GM18499 (cell line): ENCODE measurements around the gene EIPR1.
A peak's percentile ranks its signal among the peaks of the same experiment; 100 is the strongest.

Experiments
- ATAC-seq: cut with Tn5 transposase; IDR thresholded peaks from one replicate; pipeline ENCODE4 v1.9.1; 2021; ENCODE audit warnings: moderate number of reproducible peaks; ENCODE audit not compliant: insufficient read depth, unreplicated experiment

The EIPR1 gene

DNA sequence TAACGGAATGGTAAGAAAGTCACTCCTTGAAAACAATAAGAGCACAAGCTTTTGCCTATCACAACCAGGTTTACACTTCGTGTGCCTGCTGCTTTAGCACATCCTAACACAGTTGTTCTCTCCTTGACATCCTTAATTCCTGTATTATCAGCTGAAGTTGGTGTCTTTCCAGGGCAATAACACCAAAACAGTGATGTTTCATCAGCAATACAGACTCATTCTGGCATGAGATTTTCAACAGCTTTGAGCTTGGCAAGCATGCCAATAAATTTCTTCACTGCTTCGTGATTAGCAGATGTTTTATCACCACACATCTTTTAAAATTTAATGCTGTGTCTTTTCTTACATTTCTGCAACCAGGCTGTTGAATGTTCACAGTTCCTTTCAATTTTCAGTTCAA is 148.4 kb downstream of the EIPR1 start:
- no peak for ATAC-seq

DNA sequence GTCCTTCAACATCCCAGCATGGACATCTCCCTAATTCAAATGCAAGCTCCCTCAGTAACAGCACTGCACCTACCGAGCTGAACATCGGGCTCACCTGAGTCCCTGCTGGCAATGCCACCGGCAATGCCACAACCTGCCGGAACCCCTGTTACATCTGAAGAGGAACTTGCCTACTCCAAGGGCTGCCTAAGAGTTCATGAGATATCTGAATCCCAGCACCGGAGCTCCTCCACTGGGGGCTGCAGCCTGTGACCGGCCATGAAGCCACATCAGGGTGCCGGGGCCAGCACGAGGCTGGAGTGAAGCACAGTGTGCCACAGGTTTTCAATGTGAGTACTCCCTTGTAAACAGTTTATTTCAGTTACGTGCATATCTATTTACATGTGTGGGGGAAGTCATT is 152.9 kb downstream of the EIPR1 start:
- no peak for ATAC-seq

DNA sequence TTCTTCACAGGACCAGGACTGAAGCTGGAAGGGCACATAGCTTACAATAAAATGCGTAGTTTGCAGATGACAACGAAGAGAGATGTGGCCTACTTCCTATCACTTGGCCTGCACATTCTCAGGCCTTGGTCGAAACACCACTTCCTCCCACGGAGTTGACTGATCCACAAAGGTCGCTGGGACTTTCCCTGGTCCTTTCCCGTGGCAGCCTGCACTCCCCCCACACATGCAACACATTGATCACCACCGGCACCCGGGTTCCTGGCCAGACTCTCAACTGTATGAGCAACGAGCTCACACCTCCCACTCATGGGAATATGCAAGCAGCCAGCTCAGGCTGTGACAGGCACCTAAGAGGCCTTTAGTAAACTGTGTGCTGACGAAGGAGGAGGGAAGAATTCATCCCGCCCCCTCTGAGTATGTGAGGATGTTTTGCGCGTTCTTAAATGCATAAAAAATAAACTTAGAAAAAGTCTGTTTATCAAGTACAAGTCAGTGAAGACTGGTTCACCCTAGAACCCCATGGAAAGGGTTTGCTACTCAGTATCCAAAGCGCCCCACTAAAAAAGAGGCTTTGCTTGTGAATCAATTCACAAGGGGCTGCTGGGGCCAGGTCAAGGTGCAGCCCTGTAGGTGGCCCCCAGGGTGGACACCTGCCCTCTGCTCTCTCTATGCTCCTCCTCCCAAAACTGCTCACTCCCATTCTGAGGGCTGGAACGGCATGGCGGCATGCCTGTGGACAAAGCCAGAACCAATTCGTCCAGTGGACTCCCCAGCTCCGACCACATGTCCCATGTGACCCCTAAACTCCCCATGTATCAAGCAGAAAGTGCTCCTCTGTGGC is 154.3 kb downstream of the EIPR1 start:
- peak; percentile 95 for ATAC-seq

DNA sequence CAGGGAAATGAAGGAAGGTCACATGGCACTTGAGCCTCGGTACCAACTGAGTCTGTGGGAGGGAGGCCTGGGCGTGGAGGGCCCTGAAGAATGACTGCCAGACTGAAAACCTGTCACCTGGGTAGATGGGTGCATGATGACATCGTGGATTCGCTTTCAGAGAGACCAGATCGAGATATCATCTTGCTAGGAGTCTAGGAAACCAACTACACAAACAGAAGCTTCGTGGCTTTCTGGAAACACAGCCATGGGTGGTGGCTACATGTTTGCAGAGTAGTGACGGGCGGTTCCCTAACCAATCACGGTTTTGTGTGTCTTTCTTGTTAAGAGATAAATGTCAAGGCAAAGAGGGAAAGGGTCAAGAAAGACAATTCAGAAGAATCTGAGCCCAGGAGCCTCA is 155.0 kb downstream of the EIPR1 start:
- peak; percentile 11 for ATAC-seq

DNA sequence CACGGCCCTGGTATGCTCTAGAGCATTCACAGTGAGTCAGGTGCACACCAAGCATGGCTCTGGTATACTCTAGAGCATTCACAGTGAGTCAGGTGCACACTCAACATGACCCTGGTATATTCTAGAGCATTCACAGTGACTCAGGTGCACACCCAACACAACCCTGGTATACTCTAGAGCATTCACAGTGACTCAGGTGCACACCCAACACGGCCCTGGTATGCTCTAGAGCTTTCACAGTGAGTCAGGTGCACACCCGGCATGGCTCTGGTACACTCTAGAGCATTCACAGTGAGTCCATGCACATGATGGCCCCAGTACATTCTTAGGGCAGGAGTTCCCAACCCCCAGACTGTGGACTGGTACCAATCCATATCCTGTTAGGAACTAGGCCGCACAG is 158.1 kb downstream of the EIPR1 start:
- no peak for ATAC-seq

DNA sequence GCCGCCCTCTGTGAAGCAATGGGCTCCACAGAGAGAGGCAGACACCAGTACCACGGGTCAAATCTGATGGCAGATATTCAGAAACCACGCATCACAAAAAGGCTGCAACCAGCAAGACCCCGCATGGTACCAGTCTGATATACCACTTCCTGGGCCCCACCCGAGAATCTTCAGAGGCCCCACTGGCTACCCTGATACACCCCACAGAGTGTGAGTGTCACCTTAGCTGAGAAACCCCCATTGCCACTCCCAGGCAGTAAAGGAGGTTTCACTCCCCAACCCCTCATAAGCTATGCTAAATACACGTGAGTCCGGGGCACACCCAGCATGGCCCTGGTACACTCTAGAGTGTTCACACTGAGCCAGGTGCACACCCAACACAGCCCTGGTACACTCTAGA is 160.0 kb downstream of the EIPR1 start:
- ATAC-seq: no peak

DNA sequence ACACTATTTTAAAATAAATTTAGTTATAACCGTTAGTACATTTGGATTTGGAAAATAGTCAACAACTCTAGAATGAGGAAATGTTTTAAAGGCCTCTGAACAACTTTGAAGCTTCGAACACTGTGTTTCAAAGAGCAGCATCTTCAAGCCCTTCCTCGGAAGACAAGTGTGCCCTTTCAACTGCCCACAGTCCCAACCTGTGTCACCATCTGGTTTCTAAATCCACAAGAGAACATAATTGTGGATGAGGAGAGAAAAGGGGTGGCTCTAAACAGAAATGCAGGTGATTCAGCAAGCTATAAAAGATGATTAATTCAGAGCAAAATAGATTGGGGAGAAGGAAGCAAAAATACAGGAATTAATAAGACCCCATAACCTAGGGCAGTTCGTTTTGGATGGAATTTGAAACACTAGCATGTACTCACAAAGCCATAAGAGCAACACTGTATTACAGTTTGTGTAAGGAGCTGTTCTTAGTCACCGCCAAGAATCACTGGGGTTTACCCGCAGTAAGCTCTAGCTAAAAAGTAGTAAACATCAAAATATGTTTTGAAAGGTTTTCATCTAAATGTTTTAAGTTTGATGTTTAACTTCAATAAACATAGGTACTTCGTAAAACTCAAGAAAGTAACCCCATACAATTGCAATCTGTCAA is 160.7 kb downstream of the EIPR1 start:
- no peak for ATAC-seq

DNA sequence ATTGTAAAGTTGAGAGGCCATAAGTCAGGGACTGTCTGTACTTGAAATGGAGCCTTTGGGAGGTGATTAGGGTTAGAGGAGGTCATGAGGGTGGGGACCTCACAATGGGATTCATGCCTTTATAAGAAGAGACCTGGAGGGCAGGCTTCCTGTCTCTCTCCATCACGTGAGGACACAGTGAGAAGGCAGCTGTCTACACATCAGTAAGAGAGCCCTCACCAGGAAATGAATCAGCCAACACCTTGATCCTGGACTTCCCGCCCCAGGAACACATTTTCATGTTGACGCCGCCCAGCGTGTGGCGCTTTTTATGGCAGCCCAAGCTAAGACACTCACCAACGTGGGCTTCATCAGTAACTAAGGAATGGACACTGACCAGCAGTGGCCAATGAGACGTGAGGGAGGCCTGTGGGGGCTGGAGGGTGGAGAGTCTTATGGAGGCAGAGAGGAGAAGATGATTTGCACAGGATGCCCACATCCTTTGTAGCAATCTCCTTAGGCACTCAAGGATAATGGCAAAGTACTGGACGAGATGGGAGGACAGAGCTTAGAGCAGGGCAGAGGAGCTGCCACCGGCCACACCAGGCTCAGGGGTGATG is 162.7 kb downstream of the EIPR1 start:
- no peak for ATAC-seq

DNA sequence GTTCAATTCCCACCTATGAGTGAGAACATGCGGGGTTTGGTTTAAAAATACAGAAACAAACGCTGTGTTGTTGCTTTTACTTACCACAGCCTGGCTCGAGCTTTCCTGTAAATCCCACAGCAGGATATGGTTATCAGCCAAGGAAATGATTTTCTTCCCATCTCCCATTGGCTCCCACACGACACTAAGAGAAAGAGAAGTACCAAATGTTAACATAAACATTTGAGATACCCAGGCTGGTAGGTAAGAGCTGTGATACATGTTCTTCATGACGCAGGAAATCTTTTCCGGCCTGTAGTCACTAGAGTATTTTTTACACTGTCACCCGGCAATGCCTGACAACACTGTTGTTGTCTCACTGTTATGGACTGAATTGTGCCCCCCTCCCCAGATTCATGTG is 163.6 kb downstream of the EIPR1 start:
- no peak for ATAC-seq

DNA sequence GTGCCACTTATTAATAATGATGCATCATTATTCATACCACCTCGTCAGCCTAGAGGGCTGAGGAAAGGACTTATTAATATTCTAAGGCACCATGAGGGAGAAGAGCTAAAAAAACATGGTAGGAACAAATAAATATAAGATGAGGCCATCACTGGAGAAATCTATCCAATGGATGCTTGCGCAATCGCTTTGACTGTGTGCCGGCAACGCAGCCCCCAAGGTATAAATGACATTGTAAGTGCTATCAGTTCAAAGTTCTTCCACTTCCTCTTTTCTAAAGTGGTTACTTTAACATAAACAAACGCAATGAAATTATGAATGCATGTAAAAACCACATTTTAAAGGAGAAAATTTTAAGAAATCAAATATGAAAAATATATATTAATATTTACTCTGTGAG is 164.6 kb downstream of the EIPR1 start:
- ATAC-seq: no peak

DNA sequence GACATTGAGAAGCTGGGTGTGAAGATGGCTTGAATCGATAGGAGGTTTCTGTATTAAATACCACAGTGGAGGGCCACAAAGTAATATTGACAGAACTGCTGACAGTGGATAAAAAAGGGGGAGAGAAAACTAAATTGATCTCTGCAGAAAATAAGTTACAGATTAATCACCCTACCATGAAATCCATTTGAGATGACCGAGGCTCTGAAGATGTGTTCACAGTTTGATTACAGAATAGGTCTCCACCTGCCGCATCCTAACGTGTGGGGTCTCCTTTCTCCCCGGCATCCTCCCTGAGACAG is 165.6 kb downstream of the EIPR1 start:
- ATAC-seq: no peak

DNA sequence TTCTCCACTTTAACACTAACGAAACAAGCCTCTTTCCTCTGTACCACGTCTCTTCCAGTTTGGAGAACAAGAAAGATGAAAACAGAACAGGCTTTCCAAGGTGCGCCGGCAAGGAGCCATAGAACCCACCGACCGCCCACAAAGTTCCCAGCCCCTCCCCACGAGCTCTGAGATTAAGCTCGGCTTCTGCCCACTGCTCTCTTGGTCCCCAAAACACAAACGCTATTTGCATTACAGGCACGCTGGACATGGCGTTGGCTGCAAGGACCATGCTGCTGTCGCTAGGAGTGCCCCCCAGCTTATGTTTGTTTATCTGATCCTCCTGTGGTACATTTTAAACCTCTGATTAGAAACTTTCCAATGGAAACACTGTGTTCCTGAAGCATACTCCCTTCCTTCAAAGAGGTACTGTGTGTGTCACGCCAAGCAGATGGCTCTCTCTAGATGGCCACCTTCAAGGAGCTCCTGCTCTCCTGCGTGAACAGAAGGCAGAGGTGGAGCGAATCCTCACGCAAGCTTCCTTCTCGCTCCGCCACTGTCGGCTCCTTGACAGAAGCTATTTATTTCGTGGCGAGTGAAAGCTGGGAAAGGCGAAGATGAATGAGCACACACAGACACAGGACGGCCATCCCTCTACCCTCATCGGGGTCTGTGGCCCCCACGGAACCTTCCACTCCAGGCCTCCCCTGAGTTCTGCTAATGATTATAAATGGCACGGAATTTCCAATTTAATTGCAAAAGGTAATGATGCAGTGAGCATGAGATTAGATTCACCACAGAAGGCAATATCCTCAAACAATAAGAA is 166.2 kb downstream of the EIPR1 start:
- ATAC-seq: no peak

DNA sequence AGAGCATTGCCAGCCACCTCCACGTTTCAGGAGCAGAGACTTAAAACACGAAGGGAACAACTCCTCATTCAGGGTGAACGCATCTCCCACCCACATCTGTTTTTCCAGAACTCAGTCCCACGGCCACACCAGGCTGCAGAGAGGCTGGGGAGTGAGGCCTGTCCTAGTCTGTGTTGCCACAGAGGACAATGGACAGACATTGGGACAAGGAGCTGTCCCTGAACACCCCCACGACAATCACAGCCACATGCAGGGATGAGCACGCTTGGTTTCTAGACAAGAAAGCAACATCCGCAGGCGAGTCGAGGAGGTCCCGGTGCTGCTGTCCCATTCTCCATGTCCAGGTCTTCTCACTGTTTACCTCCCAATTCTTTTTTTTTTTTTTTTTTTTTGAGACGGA is 167.4 kb downstream of the EIPR1 start:
- ATAC-seq: no peak

DNA sequence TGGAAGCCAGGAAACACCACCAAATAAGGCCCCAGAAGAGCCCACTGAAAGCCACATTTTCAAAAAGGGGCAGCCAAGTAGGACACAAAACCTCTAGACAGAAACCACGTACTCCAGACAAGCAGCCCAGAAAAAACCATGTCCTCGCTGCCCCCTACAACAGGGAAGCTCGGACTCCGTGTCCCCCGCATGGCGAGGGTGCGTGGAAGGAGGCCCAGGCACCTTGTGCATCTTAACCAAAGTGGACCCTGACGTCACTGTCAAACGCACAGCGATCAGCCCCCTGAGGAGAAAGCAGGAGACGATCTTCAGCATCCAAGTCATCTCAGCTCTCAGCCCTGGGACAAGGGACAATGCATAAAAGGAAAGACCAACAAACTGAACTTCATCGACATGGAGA is 168.4 kb downstream of the EIPR1 start:
- no peak for ATAC-seq

DNA sequence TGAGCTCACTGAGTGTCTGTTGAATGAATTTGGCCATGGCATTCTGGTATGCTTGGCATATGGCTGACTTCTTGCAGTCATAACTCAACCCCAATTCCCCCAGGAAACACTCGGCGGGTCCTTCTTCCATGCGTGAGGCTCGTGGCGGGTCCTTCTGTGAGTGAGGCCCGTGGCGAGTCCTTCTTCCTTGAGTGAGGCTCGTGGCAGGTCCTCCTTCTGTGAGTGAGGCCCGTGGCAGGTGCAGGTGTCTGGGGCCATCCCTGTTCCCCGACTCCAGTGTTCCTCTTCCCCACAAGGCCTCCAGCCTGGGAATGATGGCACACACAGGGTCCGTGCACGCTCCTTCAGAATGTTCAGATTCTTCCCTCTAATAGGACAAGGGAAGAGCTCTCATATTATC is 169.0 kb downstream of the EIPR1 start:
- ATAC-seq: no peak

DNA sequence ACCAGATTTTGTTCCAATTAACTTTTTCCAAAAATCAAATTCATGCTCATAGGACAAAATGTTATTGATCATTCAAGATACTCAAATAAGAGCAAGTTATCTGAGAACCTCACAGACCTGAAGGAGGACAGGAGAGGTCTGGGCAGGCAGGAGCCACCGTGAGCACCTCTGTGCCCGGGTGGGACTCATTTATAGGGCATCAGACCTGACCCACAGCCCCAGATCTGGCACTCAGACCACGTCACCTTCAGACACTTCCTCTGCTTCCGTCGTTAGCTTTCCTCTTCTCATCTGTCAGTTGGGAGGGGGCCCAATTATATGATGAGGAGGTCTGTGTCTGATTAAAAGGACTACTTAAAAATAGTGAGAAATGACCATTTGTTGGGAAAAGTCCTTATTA is 169.4 kb downstream of the EIPR1 start:
- no peak for ATAC-seq

DNA sequence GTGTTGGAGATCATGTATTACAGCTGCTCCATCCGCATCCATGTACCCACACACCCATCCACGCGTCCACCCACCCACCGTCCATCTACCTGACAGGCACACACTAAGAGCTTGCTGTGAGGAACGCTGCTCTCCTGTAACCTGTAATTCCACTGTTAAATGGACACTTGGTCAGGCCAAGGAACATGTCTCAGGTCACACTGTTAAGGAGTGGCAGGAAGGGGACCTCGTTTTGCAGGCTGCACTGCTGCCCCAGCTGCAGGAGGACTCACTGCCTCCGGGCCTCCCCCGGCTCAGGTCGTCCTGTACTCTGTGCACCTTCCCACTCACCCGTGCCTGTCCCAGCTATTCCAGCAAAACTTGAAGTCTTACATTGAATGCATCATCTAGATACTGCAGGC is 170.5 kb downstream of the EIPR1 start:
- no peak for ATAC-seq

DNA sequence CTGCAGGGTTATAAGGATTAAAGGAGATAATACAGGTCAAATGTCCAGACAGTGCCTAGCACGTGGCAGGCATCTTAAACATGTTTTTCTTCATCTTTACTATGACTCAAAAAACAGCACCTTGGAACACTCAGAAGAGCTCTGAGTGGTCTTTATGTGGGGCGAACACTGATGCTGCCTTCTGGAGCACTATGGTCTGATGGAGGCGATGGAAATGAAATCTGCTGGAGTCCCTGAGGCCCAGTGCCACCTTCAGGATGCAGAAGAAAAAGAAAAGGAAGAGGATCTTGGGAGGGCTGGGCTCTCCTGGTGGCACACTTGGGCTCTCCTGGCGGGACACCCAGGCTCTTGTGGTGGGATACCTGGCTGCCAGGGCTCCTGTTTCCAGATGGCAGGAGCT is 171.8 kb downstream of the EIPR1 start:
- no peak for ATAC-seq

DNA sequence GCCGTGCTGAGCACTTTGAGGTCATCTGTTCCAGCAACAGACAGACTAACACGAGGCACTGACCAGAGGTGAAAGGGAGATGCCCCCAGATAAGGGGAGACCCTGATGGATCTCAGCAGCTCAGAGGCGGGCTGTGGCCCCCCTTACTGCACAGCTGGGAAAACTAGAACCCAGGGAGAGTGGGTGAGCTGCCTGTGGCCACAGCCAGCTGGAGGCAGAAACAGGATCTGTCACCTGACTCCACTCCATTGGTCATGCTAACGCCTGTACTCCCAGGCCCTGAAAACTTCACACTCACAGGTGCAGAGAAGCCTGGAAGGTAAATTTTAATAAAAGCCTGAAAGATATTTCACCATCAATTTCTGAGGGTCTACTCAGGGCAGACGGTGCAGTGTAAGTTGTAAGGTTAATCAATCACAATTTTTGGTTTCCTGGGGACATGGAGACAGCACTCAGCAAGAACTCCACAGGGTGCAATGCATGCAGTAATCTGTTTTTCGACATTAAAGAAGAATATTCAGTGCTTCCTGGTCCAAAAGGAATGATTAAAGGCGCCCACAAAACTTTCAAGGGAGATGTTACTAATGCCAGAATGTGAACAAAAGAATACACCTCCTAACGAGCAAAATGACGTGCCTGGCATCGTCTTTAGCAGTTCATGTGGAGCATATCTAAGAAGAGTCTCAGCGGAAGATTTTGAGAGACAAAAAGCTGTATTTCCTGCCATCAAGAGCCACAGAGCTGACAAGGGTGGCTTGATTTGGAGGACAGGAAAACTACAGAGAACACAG is 173.4 kb downstream of the EIPR1 start:
- no peak for ATAC-seq

DNA sequence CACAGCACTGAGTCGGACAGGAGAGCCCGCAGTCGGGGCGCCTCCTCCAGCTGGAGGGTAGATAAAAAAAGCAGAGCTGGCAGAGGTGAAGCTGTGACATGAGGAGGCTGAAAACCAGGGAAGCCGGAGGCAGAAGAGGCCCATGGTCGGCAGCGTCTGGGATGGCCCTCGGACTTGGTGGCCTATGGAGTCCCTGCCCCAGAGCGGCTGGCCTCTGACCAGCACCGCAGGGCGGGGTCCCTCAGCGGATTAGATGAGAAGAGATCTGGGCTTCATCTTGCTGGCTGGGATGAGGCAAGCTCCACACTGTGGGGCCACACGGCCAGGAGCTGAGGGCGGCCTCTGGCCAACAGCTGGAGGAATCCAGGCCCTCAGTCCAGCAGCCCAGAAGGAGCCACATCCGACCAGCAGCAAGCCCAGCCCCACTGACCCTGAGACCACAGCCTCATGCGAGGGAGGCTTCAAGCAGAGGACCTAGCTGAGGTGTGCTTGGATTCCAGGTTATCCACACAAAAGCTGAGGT is 174.1 kb downstream of the EIPR1 start:
- ATAC-seq: no peak
